Prostate gland (tissue), 2 donors: ENCODE results near the gene ZSCAN5A. TPM values are rescaled to one million over a fixed set of nuclear protein-coding genes. Genes with fewer than 3 reads are reported as not detected.
"Not testable (repeated sequence)": the region's sequence is repeated elsewhere in the genome, so short reads cannot be mapped to it uniquely, and the experiment has no call there.

Experiments
- DNase-seq: peaks from one replicate; pipeline ENCODE4 v3.0.0-alpha.2; 2019; ENCODE audit warnings: low spot score
- H3K27ac ChIP-seq, 2 donors: fragments of 200-600 bp; sonication (generic); 2 replicates each; pipeline ENCODE4 v1.5.1; 2017 to 2019
- H3K27me3 ChIP-seq: fragments of 200-600 bp; sonication (generic); replicated peaks from 2 replicates; pipeline ENCODE4 v1.5.1; 2019; ENCODE audit not compliant: insufficient read depth
- H3K36me3 ChIP-seq, 2 donors: fragments of 200-600 bp; sonication (generic); 1 replicate in 1 of 2; 2 replicates in 1 of 2; pipeline versions ENCODE4 v1.5.1 to v1.8.1; 2017 to 2019
- H3K4me1 ChIP-seq: fragments of 200-600 bp; sonication (generic); replicated peaks from 2 replicates; pipeline ENCODE4 v1.5.1; 2019
- H3K4me3 ChIP-seq, 2 donors: fragments of 200-600 bp; sonication (generic); 2 replicates each; pipeline ENCODE4 v1.5.1; 2017 to 2019
- H3K9me3 ChIP-seq: fragments of 200-600 bp; sonication (generic); 2 replicates; pipeline ENCODE4 v1.5.1; 2017
- CTCF ChIP-seq, 4 experiments: fragments of 200-600 bp in 2 of 4; fragments of 450-650 bp in 2 of 4; sonication (generic) in 2 of 4; IDR thresholded peaks; 1 replicate in 3 of 4; 2 replicates in 1 of 4; pipeline ENCODE4 v1.5.1; 2016 to 2019; ENCODE audit warnings: antibody characterized with exemption in 4 of 4, mild to moderate bottlenecking in 2 of 4, moderate library complexity in 2 of 4
- POLR2A ChIP-seq: fragments of 450-650 bp; IDR thresholded peaks from one replicate; pipeline ENCODE4 v1.6.1; 2016; ENCODE audit warnings: antibody characterized with exemption, mild to moderate bottlenecking
- POLR2AphosphoS5 ChIP-seq: sonication (generic); formaldehyde crosslinking; IDR thresholded peaks from one replicate; pipeline ENCODE4 v1.6.1; 2017; ENCODE audit warnings: antibody characterized with exemption
- WGBS: methylation state at CpG from one replicate; pipeline ENCODE4 v1.1.5; 2018; 5-methylcytosine and 5-hydroxymethylcytosine counted together
- intact Hi-C: fragments of 100-400 bp; cut with DNase I; formaldehyde crosslinking; loops from one replicate; pipeline ENCODE4 v1.14.2; 2022
- total RNA-seq, 2 donors: library from RNA; depleted of rRNA; stranded (reverse); fragments of >200 nt; gene quantifications; one replicate each; pipeline ENCODE4 v1.1.0, GENCODE V29; 2016

ZSCAN5A gene
- total RNA-seq, 2 donors from 2014 or later: 13.3 to 21.9 TPM

DNA sequence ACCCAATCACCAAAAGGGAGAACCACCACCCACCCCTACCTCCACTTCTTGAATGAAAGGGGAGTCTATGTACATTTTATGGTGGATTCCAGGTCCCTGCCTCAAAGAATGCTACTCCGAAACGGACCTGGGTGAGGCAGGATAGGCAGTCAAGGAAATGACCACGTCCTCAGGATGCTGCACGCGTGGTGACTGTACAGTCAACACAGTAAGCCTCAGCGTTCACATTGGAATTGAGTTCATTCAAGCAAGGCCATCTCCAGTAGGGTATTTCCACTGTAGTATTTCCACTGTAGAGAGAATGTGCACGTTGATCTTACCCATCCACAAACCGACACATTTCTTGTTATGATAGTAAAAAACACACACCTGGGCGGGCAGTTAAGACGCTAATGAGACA is 95.7 kb downstream of the ZSCAN5A start:
- DNase-seq: no peak
- intact Hi-C loops: no loop called here

DNA sequence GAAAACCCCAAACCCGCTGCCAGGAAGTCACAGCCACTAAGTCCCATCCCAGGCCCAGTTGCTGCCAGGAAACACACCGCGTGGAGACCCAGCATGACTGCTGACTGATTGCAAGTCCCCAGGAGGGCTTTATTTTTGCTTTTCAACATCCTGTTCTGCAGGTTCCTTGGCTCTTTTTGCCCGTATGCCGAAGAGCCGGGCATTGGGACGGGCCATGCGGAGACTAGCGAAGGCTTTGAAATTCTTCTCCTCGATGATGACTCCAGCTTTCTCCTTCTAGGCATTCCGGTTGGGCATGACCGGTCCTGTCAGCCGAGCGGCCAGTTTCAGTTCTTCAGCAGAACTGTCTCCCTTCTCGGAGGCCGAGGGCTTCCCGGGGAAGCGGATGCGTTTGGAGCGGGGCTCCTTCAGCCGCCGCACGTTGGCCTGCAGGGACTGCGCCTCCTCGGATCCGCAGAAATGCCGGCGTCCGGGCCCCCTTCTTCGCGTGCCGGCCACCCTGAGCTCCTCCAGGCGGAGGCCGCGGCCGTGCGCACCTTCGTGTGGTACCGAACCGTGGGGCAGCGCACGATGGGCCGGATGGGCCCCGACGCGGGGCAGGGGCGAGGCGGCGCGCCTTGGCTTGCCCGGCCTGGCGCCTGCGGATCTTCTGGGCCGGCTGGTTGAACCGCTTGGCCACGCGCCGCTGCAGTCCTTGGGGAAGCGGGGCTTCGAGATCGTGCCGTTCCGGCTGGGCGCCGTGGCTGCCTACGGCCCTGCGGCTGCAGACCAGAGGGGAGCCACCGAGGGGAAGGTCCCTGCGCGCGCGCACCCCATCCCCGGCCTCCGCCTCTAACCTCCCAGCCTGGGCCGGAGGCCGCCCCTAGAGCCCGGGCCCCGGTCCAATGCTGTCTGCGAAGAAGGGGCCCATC is 97.3 kb downstream of the ZSCAN5A start:
- Histone ChIP-seq H3K27me3 (no peaks in the 10 kb centered on the region), H3K36me3 (no peaks in the 10 kb centered on the region), H3K9me3 (no peaks in the 10 kb centered on the region), H3K4me1 (no peaks in the 10 kb centered on the region), H3K27ac (peak overlapping the region; percentile 20 to 66), H3K4me3 (peak overlapping the region; percentile 19 to 25)
- no peak for TF ChIP-seq CTCF (IDR thresholded peaks at IDR 0.05)
- TF ChIP-seq POLR2A: no peak
- TF ChIP-seq POLR2AphosphoS5: no peak
- DNase-seq: peak; percentile 24
- intact Hi-C loops: no loop called here
- 8% methylated on average over 63 of the region's 79 CpGs for WGBS

More for the DNA sequence above, 95.7 kb downstream of the ZSCAN5A start:
- no peaks in the 10 kb centered on the region for H3K9me3 ChIP-seq
- no peaks in the 10 kb centered on the region for H3K27me3 ChIP-seq
- no peaks in the 10 kb centered on the region for H3K36me3 ChIP-seq
- H3K27ac ChIP-seq: no peak overlapping the region
- no peak overlapping the region for H3K4me3 ChIP-seq
- 91% methylated on average over 10 of the region's 10 CpGs for WGBS
- no peaks in the 10 kb centered on the region for H3K4me1 ChIP-seq
- no peak for TF ChIP-seq CTCF (IDR thresholded peaks at IDR 0.05)
- TF ChIP-seq POLR2AphosphoS5: no peak

DNA sequence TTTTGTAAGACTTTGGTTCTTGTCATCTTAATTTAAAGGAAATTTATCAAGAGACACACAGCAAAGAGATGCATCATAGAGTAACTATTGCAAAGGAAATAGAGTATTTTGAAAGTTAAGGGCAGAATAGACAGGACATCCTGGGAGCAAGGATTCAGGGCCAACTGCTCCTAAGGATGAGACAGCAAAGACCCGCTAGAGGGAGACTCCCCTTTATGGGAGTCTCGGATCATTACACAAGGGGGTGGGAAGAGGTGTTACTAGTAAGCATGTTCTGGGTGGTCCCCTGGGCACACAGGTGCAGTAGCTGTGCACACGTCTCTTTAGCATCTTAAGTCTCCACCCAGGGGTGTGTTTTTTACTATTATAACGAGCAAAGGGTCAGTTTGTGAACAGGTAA is 102.9 kb downstream of the ZSCAN5A start:
- no peak overlapping the region for H3K27ac ChIP-seq
- intact Hi-C loops: no loop called here
- H3K9me3 ChIP-seq: no peaks in the 10 kb centered on the region
- no peak for DNase-seq
- no peaks in the 10 kb centered on the region for H3K27me3 ChIP-seq
- H3K36me3 ChIP-seq: no peaks in the 10 kb centered on the region
- TF ChIP-seq POLR2A (no peak), POLR2AphosphoS5 (no peak), CTCF (IDR thresholded peaks at IDR 0.05) (no peak)
- no peaks in the 10 kb centered on the region for H3K4me1 ChIP-seq
- WGBS: 42% methylated on average over 4 of the region's 4 CpGs
- no peak overlapping the region for H3K4me3 ChIP-seq

- H3K9me3 ChIP-seq, H3K4me1 ChIP-seq, H3K36me3 ChIP-seq, H3K4me3 ChIP-seq, H3K27me3 ChIP-seq, DNase-seq, intact Hi-C loops, H3K27ac ChIP-seq: not testable (repeated sequence)
- 86% methylated on average over 9 of the region's 9 CpGs for WGBS
Measured at GRCh38 chr19:56210036-56210435, 104.6 kb downstream of the ZSCAN5A start.

- no peaks in the 10 kb centered on the region for H3K27me3 ChIP-seq
- WGBS: 88% methylated on average over 12 of the region's 12 CpGs
- no peak overlapping the region for H3K27ac ChIP-seq
- H3K9me3 ChIP-seq: no peaks in the 10 kb centered on the region
- no peaks in the 10 kb centered on the region for H3K36me3 ChIP-seq
- intact Hi-C loops: no loop called here
- no peak for TF ChIP-seq POLR2AphosphoS5
- no peak for TF ChIP-seq POLR2A
- no peak for TF ChIP-seq CTCF (IDR thresholded peaks at IDR 0.05)
- no peaks in the 10 kb centered on the region for H3K4me1 ChIP-seq
- H3K4me3 ChIP-seq: no peak overlapping the region
- no peak for DNase-seq
Measured at GRCh38 chr19:56209091-56209490, 105.5 kb downstream of the ZSCAN5A start.

- DNase-seq, H3K27me3 ChIP-seq, H3K36me3 ChIP-seq, H3K4me3 ChIP-seq, intact Hi-C loops, H3K27ac ChIP-seq, H3K9me3 ChIP-seq, H3K4me1 ChIP-seq: not testable (repeated sequence)
- WGBS: 80% methylated on average over 5 of the region's 5 CpGs
Measured at GRCh38 chr19:56207581-56207980, 107.1 kb downstream of the ZSCAN5A start.
